Ishikawa (cell line): ENCODE measurements around the gene PRR9.

Experiments used
- CEBPB ChIP-seq: IDR thresholded peaks from 2 replicates; pipeline ENCODE4 v1.6.1; 2012
- CREB1 ChIP-seq: IDR thresholded peaks from 2 replicates; pipeline ENCODE4 v1.6.1; 2012; ENCODE audit warnings: low read depth
- EP300 ChIP-seq: IDR thresholded peaks from 2 replicates; pipeline ENCODE4 v1.6.1; 2012; ENCODE audit warnings: borderline replicate concordance
- FOXM1 ChIP-seq: IDR thresholded peaks from 2 replicates; pipeline ENCODE4 v1.6.1; 2012; ENCODE audit warnings: low read depth, borderline replicate concordance
- MAX ChIP-seq: IDR thresholded peaks from 2 replicates; pipeline ENCODE4 v1.6.1; 2012
- NFIC ChIP-seq: IDR thresholded peaks from 2 replicates; pipeline ENCODE4 v1.6.1; 2012
- RAD21 ChIP-seq: IDR thresholded peaks from 2 replicates; pipeline ENCODE4 v1.6.1; 2012; ENCODE audit warnings: low read depth
- TAF1 ChIP-seq: IDR thresholded peaks from 2 replicates; pipeline ENCODE4 v1.6.1; 2012; ENCODE audit warnings: low read depth, mild to moderate bottlenecking
- TEAD4 ChIP-seq: IDR thresholded peaks from 2 replicates; pipeline ENCODE4 v1.6.1; 2012
- YY1 ChIP-seq: IDR thresholded peaks from 2 replicates; pipeline ENCODE4 v1.6.1; 2012; ENCODE audit warnings: low read depth
- ZBTB7A ChIP-seq: IDR thresholded peaks from 2 replicates; pipeline ENCODE4 v1.6.1; 2012; ENCODE audit warnings: low read depth
- TF ChIP-seq, protein P1 (sequence below): IDR thresholded peaks from 2 replicates; pipeline ENCODE4 v1.6.1; 2012

DNA sequence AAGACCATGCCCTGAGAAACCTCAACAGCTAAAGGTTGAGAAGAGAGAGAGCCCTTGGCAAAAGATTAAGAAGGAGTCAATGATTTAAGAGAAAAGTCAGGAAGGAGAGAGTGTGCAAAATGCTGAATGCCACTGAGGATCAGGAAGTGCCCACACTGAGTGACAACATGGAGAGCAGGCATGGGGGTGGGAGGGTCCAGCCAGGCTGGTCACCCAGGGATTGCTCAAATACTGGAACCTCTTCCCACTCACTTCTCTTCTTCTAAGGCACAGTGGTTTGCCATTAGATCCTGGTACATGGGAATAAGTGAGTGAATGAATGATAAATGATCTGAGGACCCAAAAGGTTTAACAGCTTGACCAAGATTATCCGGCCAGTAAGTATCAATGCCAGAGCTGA is 11.1 kb downstream of the PRR9 start:
- TF ChIP-seq YY1 (no peak), CREB1 (no peak), RAD21 (no peak), TAF1 (no peak), MAX (no peak), EP300 (no peak), FOXM1 (no peak), TEAD4 (no peak), CEBPB (no peak), NFIC (no peak), ZBTB7A (no peak)
- TF ChIP-seq, protein P1, sequence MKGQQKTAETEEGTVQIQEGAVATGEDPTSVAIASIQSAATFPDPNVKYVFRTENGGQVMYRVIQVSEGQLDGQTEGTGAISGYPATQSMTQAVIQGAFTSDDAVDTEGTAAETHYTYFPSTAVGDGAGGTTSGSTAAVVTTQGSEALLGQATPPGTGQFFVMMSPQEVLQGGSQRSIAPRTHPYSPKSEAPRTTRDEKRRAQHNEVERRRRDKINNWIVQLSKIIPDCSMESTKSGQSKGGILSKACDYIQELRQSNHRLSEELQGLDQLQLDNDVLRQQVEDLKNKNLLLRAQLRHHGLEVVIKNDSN = no peak
